Measurements from ENCODE around the gene NPTN. TPM values are rescaled to one million over a fixed set of nuclear protein-coding genes. Genes with fewer than 3 reads are reported as not detected.
"Not testable (repeated sequence)": the region's sequence is repeated elsewhere in the genome, so short reads cannot be mapped to it uniquely, and the experiment has no call there.

The NPTN gene
- polyA plus RNA-seq, 3 donors: 178 to 181 (median 179) TPM

DNA sequence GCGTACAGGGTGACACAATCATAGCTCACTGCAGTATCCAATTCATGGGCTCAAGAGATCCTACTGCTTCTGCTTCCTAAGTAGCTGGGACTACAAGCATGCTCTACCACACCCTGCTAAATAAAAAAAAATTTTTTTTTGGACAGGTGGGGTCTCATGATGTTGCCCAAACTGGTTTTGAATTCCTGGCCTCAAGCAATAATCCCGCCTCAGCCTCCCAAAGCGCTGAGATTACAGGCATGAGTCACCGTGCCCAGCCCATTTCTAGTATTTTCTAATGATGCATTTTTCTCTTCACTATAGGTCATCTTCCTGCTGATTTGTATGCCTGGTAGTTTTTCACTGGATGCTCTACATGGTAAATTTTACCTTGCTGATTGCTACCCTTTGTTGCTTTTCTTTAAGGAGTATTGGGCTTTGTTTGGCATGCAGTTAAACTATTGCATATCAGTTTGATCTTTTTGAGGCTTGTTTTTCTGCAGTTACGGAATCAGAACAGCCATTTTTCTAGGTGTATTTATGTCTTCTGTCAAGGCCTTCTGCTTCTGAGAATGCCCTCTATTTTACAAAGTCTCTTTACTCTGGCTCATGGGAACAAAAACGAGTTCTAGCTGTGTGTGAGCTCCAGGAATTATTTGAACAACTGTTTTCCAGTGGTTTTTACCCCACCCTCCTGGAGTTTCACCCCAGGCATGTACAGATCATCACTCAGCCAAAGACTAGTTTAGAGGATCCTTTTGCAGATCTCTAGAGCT, 14.2 kb upstream of the NPTN start:
- DNase-seq: no peak

DNA sequence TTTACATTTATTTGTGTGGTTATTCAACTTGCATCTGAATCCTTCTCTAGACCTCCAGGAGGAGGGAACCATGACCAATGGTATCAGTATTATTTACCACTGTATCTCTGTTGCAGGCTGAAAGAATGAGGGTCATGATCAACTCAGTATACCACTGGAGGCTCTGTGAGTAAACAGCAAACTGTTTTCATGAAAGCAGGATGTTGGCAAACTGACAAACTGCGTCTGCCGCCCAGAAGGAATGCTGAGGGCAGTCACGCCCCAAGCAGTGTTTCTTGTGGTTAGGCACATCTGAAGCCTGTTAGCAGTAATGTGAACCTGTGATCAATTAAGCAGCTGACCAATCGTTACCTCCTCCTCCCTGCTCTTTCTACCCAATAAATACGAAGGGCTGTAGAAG, 6.3 kb upstream of the NPTN start:
- DNase-seq: not testable (repeated sequence)

DNA sequence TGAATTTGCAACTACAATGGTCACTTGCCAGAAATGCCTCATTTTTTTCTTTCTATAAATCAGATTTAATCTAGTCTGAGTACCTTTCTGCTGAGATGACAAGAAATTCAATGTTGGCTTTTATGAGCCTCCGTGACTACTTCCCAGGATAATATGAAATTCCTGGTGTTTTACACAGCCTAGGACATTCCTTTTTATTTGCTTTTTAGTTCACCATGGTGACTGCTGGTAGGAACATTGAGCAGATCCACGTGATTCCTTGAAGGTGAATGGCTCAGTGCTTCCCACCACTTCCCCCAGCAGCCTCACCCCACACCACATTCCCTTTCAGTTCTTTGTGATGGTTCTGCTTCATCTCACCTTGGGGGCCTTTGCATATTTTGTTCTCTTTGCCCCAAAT, 4.3 kb upstream of the NPTN start:
- peak; percentile 45 for DNase-seq

DNA sequence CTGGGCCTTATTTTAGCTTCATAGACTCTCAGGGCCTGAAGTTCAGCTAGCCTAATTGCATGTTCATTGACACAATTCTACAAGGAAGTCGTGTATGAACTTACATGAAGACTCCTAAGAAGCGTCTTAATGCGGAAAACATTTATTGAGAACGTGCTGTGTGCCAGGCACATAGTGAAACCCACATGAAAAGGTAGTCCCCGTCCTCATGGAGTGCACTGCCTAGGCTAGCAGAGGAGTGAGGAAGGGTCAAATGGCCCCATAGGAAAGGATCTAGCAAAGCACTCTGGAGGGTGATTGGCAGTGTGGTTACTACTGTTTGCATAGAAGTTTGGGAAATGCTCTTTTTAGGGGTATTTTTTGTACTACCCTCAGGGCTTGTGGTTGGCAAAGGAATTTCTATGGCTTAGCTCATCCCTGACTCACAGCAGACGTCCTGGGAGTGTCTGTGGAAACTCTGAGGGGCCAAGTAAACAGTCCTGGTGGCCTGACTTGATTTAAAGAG, 854 bp upstream of the NPTN start:
- DNase-seq: no peak

DNA sequence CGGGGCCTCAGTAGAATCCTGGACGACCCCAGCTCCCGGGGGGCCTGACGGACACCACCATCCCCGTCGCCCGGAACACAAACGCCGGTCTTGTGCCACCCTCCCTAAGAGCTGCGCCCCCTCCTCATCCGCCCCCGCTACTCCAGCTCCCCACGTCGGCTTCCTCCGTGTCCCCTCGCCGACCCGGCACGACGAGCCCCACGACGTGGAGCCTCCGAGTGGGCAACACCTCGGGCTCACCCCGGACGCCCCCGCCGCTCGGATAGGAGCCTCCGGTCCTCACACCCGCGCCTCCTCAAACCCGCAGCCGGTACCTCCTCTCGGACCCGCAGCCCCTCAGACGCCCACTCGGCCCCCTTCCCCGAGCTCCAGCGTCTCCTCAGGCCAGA, 525 bp downstream of the NPTN start:
- DNase-seq: no peak

DNA sequence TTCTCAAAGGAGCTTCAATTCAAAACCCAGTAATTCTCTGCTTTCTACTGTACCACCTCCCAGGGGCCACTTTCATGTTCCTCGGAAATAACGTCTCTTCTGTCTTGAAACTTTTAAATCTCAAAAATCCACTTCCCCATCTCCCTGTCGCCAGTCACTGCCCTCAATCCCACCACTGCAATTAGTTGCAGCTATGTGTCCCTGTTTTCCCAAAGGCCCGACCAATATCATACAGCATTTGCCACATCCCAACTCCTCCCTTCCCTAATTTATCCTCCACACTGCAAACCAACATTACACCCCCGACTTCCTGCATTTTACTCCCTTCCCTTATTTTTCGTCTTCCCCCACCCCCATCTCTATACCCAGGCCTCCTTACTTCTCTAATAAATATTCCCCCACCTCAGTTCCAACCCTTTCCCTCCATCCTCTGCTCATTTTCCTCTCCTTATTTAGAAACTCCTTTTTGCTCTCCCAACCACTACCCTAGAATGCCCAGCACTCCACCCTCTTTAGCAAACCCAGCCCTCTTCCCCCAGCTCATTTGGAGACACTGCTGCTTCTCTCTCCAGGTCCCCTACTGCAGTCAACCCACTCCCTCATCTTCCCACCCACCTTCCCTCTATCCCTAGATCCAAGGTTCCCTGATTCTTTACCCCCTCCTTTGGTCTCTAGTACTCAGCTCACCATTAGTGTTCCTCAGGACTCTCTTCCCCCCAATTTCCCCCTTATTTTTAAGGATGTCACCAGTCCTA, 1.1 kb downstream of the NPTN start:
- no peak for DNase-seq

DNA sequence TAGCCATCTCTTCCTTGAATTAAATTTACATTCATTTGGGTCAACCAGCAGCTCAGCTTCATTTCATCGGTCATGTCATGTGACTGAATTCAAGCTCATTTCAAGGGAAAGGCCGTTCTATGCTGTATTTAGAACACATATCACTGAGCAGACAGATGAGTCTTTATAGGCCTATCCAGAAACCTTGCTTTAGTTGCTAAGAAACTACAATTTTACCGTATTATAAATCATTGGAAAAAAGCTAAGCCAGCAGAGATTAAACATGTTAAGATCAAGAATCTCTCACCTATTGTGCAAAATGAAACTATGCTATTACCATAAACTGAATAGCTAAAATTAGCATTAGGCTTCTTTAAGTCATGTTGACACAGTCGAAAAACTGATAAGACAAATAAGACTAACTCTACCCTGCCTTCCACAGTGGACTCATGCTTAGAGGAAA, 2.2 kb downstream of the NPTN start:
- DNase-seq: no peak

DNA sequence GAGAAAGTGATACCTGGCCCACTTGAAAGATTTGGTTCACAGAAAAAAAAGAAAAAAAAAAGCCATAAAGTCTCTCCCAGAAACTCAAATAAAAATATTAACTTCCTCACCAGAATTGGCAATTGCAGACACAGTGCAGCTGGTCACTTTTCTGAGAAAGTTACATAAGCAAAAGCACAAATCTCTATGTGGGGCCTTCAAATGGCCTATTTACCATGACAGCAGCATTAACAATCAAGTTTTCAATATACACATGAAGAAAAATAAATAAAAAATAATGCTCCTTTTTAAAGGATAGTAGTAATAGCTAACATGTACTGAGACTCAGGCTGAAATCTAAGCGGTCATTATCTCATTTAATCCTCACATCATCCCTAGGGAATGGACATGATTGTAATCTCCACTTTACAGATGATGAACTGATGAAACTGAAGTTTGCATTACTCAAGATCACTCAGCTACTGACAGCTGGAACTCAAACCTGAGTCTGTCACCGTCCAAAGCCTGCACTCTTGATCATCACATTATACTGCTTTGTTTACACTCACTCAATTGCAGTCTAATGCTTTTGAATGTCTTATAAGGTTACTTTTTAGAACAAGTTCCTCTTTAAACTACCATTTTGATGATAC, 3.3 kb downstream of the NPTN start:
- DNase-seq: no peak

DNA sequence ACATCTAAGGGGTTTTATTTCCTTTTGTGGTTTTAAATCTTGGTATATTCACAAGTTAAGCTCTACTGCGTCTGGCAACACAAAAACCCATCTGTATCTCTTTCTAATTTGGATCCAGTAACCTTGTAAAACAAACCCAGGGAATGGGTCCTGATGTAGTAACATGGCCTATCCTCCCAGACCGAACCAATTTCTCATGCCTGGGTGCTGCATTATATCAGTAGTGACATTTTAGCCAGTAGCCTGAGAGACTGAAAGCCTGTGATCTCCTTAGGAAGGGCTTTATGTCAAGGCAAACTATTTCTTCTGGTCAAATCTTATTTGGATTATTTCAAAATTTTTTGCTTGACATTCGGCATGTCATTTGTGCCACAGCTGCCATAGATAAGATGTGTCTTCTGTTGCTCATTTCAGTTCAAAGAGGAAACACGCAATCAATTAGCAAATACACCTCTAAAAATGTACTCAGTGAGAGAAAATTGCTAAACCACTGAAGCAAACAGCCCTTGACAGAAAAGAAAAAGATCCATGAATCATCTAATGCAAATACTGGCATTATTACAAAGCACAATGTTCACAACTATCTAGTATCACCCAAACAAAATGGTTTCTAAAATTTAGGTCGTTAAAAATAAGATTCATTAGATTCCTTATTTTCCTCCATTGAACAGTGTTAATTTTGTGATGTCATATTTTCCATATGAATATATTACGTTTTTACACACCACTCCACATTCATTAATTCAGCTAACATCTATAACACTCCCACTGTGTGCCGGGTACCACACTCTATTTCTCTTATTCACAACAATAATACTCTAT, 4.0 kb downstream of the NPTN start:
- no peak for DNase-seq

DNA sequence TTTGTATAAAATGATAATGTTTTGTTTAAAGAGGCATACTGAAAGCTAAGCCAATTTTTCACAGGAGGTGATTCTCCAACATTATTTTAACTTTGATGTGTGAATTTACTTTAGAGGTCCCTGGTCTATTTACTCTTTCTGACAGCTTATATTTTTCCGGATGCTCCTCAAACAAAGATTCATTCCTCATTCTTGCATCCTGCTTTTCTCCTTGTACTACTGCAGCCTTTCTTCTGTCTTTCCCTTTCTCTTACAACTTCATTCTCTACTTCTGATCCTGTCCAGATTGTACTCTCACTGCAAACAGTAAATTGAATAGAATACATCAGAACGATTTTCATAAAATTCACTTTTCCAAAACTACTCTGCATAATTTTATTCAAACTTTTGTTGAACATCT, 5.1 kb downstream of the NPTN start:
- no peak for DNase-seq

DNA sequence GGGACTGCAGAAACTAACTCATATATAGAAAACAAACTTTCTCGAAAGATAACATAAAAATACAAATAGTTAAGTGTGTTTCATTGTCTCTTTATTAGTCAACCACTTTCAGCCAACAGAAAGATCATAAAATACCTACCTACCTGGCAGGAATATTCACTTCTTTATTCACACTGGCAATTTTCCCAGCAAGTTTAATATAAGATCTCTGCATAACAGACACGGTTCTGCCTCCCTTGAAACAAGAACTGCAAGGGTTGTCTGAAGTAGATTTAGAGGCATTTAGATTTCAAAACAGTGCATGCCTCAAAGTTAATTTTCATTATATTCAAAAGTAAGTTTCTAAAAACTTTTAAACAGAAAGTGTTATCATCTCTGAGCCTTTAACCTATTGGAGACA, 7.1 kb downstream of the NPTN start:
- no peak for DNase-seq

DNA sequence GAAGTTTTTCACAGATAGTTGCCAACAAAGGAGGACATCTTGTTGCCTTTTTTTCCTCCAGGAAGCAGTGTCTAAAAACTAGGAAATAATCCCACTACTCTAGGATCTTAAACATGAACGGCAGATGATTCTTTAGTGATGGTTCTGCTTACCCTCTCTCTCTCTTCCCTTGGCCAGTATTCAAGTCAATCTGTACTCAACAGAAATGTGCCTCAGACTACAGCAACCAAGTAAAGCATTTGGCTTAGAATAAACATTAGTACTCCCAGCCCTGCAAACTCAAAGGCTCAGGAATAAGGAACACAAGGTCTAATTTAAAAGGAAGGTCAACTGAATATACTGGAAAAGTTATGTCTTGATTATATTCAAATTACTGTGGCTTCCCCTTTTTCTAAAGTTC, 8.7 kb downstream of the NPTN start:
- no peak for DNase-seq

DNA sequence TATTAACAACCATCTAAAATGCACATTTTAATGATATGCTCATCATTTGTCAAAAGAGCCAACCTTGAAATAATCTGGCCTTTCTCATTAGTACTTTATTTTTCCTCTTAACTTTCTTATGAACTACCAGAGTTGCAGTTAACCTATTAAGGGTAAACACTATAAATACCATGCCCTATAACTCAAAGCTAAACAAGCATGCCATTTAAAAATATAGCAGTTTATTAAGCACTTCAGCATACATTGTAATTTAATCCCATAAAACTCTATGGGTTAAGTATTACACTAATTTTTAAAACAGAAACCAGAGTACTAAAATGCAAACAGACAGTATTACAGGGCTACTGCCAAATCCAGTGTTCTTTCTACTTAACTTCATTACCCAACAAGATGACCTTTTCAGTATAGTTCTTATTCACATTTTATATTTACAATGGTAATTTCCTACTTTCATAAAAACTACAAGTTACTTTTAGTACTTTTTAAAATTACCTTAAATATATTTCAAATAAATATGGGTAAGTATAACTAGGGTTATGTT, 11.8 kb downstream of the NPTN start:
- DNase-seq: no peak

DNA sequence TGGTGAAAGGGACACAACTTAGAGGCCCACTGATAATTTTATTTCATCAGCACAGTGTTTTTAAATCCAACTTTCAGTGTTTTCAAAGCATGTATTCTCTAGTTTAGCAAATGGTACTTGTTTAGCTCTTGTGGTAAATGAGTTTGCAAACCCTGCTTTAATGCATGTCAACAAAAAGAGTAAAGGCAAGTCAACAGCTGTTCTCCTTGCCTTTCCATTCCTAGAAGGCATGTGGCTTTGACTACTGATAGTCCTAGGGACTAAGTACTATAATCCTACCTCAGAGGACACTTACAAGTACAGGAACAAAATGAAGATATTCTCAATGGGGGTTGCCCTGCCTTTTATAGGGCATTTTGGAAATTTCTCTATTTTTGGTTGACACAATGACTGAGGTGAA, 13.1 kb downstream of the NPTN start:
- no peak for DNase-seq

DNA sequence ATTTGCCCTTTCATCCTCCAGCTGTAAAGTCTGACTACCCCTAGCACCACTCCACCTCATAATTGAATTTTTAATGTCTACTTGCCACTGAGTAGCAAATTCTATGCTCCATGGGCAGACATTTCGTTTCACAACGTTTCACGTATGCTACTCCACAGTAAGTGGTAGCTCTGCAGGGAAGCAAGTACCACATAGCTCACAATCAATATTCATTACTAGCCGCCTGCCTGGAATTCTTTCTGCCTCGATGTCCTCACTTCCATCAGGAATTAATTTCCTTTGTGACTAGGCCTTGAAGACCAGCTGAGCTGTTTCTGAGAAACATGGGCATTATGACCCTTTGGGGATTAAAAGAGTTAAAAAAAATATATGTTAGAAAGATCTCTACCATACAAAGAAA, 15.3 kb downstream of the NPTN start:
- no peak for DNase-seq

DNA sequence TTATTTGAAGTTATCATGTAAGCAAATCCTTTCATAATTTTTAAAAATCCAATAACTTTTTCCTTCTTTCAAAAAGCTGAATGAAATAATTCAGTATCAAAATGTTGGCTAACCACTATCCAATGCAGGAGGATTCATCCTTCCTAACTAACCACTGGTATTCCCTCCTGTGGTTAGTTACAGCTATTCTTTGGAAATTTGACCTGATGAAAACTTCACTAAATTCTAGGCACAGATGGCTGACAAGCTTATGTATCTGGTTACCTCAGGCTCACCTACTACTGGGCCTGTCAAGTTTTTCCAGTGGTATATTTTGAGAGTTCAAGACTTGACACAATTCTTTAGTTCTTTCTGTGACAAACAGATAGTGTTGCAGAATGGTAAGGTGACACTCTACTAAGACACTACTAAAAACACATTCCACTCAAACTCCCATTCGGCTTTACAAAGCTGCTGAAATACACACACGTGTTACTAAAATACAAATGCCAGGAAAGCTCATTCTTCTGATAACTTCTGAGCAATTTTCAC, 15.8 kb downstream of the NPTN start:
- DNase-seq: peak; percentile 38

DNA sequence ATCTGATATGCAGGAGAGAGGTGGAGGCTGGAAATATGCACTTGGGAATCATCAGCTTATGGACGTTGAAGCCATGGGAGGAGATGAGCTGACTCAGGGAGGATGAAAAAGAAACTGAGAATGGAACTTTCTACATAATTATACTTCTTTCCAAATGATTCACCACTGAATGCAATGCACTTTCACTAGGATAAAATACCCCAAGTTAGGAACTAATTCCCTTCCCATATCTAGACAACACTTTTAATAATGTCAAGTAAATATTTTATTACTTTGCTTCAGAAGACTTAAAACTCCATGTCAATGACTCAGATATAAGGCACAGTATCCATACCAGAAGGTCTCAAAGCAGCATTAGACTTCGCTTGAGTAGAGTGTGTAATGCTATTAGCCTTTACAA, 24.2 kb downstream of the NPTN start:
- DNase-seq: no peak

DNA sequence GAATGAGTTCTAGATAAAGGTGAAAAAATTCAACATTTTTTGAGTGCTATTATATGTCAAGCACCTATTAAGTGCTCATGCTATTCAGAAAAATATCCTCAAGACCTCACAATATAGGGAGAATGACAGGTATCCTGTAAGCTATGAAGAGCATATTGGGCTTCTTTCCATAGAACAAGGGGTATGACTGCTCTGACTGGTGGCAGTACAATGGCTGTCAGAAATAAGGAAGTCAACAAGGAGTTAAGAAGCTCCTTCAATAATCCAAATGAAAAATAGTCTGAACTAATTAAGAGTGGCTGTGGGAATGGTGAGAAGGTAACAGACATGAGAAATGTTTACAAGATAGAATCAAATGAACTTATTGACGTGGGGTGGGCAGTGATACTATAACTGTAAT, 24.7 kb downstream of the NPTN start:
- DNase-seq: no peak

DNA sequence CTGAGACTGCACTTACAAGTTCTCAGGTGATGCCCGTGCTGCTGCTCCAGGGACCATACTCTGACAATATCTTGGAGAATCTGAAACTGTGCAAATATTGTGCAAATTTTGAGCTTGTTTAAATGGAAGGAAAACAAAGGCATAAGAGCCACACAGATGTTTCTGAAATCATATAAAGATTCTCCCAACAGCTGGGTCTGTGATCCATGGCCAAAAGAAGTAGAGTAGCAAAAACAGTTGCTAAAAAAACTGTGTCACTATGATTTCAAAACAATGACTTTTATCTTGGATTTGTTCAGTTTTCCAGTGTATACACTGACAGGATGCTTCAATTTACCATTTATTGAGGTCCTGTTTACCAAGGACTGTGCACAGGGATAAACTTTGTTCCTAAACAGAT, 25.3 kb downstream of the NPTN start:
- no peak for DNase-seq

DNA sequence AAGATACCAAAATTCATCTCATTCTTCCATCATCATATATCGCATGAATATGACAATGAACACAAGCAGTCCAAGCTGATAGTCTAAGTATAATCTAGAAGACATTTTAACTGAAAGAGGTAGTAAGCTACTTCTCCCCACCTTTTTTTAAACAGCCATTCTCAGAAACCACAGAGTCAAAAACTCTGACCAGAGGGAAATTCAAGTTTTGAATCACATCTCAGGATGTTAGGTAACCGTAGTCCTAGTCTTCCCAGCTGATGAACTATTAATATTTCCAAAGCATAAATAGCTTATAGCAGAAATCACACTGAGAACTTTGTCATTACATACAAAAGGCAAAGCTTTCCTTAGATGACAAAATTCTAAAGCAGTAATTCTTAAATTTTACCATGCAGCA, 25.8 kb downstream of the NPTN start:
- DNase-seq: no peak

DNA sequence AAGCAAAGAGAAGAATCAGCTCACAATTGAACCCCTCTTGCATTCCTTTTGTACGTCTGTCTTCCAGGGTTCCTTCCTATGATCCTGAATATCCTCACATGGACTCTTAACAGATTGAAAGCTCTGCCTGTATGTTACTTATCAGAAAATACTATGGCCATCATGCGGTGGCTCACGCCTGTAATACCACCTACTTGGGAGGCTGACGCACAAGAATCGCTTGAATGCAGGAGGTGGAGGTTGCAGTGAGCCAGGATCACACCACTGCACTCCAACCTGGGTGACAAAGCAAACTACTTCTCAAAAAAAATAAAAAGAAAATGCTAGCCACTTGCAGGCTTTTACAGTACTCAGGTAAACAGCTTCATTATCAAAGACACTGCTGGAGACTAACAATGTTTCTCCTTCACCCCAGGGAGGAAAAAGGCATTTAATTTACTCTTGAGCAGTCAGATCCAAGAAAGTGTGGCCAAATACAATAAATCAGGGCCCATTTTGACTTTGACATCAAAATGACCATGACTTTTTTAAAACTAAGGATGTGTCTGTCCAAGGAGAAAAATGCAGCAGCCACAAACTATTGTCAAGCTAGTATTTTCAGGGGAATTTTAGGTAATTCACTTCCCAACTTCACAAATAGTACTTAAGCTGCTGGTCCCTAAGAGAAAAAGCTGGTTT, 27.3 kb downstream of the NPTN start:
- DNase-seq: no peak

Data from renal pelvis (tissue), 4 donors.